Stimulated activated memory B cell treated with anti-CD40 and anti-IgM and Interleukin-4, amounts not matched to agents 10 μg/mL and 1 μg/mL and 100 μg/mL, for 72 hours (primary cell): ENCODE measurements around the gene STRN4.

Experiments
- ATAC-seq: fragments of 150-1000 bp; cut with Tn5 transposase; 2 replicates; pipeline ENCODE4 v1.10.0; 2021
- H3K27ac Mint-ChIP-seq: one replicate; pipeline ENCODE4 v1.8.0; 2022; ENCODE audit warnings: mild to moderate bottlenecking, mixed read lengths
- H3K27me3 Mint-ChIP-seq: one replicate; pipeline ENCODE4 v1.8.0; 2022; ENCODE audit warnings: mixed read lengths
- H3K36me3 Mint-ChIP-seq: one replicate; pipeline ENCODE4 v1.8.0; 2022; ENCODE audit warnings: mixed read lengths
- H3K4me1 Mint-ChIP-seq: one replicate; pipeline ENCODE4 v1.8.0; 2022; ENCODE audit warnings: mixed read lengths
- H3K4me3 Mint-ChIP-seq: one replicate; pipeline ENCODE4 v1.8.0; 2022; ENCODE audit warnings: mild to moderate bottlenecking, moderate library complexity, mixed read lengths
- H3K9me3 Mint-ChIP-seq: one replicate; pipeline ENCODE4 v1.8.0; 2022; ENCODE audit warnings: mixed read lengths

Gene STRN4

GRCh38 chr19:46746281-46747057, at the start of gene STRN4:
Gene STRN4 (minus strand): TSS chr19:46746450. CDS start chr19:46746430, 20 bp downstream.
- Mint-ChIP-seq H3K27me3 (no peaks in the 10 kb centered on the region), H3K4me1 (peaks cover 76% of the 10 kb centered on the region), H3K9me3 (no peaks in the 10 kb centered on the region), H3K27ac (peak within 1 kb of the TSS; percentile 83), H3K36me3 (peaks cover 18% of the 10 kb centered on the region), H3K4me3 (peak within 1 kb of the TSS; percentile 89)
- ATAC-seq: peak; percentile 80

GRCh38 chr19:46791944-46792343, 45.7 kb upstream of the STRN4 start:
- H3K4me3 Mint-ChIP-seq: no peak overlapping the region
- peaks cover 6% of the 10 kb centered on the region for H3K4me1 Mint-ChIP-seq
- H3K9me3 Mint-ChIP-seq: no peaks in the 10 kb centered on the region
- H3K36me3 Mint-ChIP-seq: no peaks in the 10 kb centered on the region
- H3K27me3 Mint-ChIP-seq: no peaks in the 10 kb centered on the region
- no peak for ATAC-seq
- no peak overlapping the region for H3K27ac Mint-ChIP-seq

- Mint-ChIP-seq H3K4me3 (peak overlapping the region; percentile 18), H3K4me1 (peaks cover 32% of the 10 kb centered on the region), H3K27ac (no peak overlapping the region), H3K36me3 (peaks cover 10% of the 10 kb centered on the region), H3K9me3 (no peaks in the 10 kb centered on the region), H3K27me3 (no peaks in the 10 kb centered on the region)
- no peak for ATAC-seq
Measured at GRCh38 chr19:46789371-46789770, 43.1 kb upstream of the STRN4 start.

GRCh38 chr19:46788968-46789338, 42.7 kb upstream of the STRN4 start:
- Mint-ChIP-seq H3K4me1 (peaks cover 36% of the 10 kb centered on the region), H3K27ac (no peak overlapping the region), H3K27me3 (no peaks in the 10 kb centered on the region), H3K36me3 (peaks cover 14% of the 10 kb centered on the region), H3K4me3 (peak overlapping the region; percentile 18), H3K9me3 (no peaks in the 10 kb centered on the region)
- no peak for ATAC-seq

- Mint-ChIP-seq H3K27me3 (no peaks in the 10 kb centered on the region), H3K36me3 (peaks cover 19% of the 10 kb centered on the region), H3K4me3 (peak within 1 kb of the TSS; percentile 97), H3K4me1 (peaks cover 41% of the 10 kb centered on the region), H3K27ac (peak within 1 kb of the TSS; percentile 97), H3K9me3 (no peaks in the 10 kb centered on the region)
- ATAC-seq: peak; percentile 92
Measured at GRCh38 chr19:46788262-46788967, 42.2 kb upstream of the STRN4 start, which contains the start of gene SLC1A5. Gene SLC1A5 (minus strand): TSS chr19:46788594. CDS start chr19:46787965, 629 bp downstream.

GRCh38 chr19:46787331-46788261, 41.3 kb upstream of the STRN4 start:
- peak; percentile 3 for ATAC-seq
- Mint-ChIP-seq H3K4me1 (peaks cover 49% of the 10 kb centered on the region), H3K27me3 (no peaks in the 10 kb centered on the region), H3K36me3 (peaks cover 28% of the 10 kb centered on the region), H3K4me3 (peak overlapping the region; percentile 97), H3K9me3 (no peaks in the 10 kb centered on the region), H3K27ac (peak overlapping the region; percentile 97)

GRCh38 chr19:46787040-46787330, 40.7 kb upstream of the STRN4 start:
- ATAC-seq: no peak
- Mint-ChIP-seq H3K27ac (peak overlapping the region; percentile 97), H3K9me3 (no peaks in the 10 kb centered on the region), H3K36me3 (peaks cover 33% of the 10 kb centered on the region), H3K4me3 (peak overlapping the region; percentile 97), H3K4me1 (peaks cover 53% of the 10 kb centered on the region), H3K27me3 (no peaks in the 10 kb centered on the region)

GRCh38 chr19:46786236-46787039, 40.2 kb upstream of the STRN4 start:
- H3K27ac Mint-ChIP-seq: peak overlapping the region; percentile 97
- H3K4me3 Mint-ChIP-seq: peak overlapping the region; percentile 97
- H3K4me1 Mint-ChIP-seq: peaks cover 53% of the 10 kb centered on the region
- H3K9me3 Mint-ChIP-seq: no peaks in the 10 kb centered on the region
- no peaks in the 10 kb centered on the region for H3K27me3 Mint-ChIP-seq
- H3K36me3 Mint-ChIP-seq: peaks cover 38% of the 10 kb centered on the region
- ATAC-seq: peak; percentile 70

GRCh38 chr19:46785980-46786235, 39.7 kb upstream of the STRN4 start:
- ATAC-seq: peak; percentile 4
- Mint-ChIP-seq H3K9me3 (no peaks in the 10 kb centered on the region), H3K4me3 (peak overlapping the region; percentile 97), H3K27ac (peak overlapping the region; percentile 97), H3K27me3 (no peaks in the 10 kb centered on the region), H3K4me1 (peaks cover 53% of the 10 kb centered on the region), H3K36me3 (peaks cover 40% of the 10 kb centered on the region)

- no peak for ATAC-seq
- H3K4me1 Mint-ChIP-seq: peaks cover 53% of the 10 kb centered on the region
- H3K27me3 Mint-ChIP-seq: no peaks in the 10 kb centered on the region
- H3K4me3 Mint-ChIP-seq: peak overlapping the region; percentile 97
- peaks cover 40% of the 10 kb centered on the region for H3K36me3 Mint-ChIP-seq
- H3K9me3 Mint-ChIP-seq: no peaks in the 10 kb centered on the region
- peak overlapping the region; percentile 97 for H3K27ac Mint-ChIP-seq
Measured at GRCh38 chr19:46785054-46785979, 39.1 kb upstream of the STRN4 start.

- Mint-ChIP-seq H3K27me3 (no peaks in the 10 kb centered on the region), H3K4me1 (peaks cover 53% of the 10 kb centered on the region), H3K36me3 (peaks cover 41% of the 10 kb centered on the region), H3K4me3 (peak overlapping the region; percentile 97), H3K9me3 (no peaks in the 10 kb centered on the region), H3K27ac (peak overlapping the region; percentile 97)
- ATAC-seq: peak; percentile 4
Measured at GRCh38 chr19:46784262-46785053, 38.2 kb upstream of the STRN4 start.

- no peak for ATAC-seq
- H3K4me1 Mint-ChIP-seq: peaks cover 56% of the 10 kb centered on the region
- no peaks in the 10 kb centered on the region for H3K27me3 Mint-ChIP-seq
- H3K36me3 Mint-ChIP-seq: peaks cover 49% of the 10 kb centered on the region
- H3K9me3 Mint-ChIP-seq: no peaks in the 10 kb centered on the region
- H3K4me3 Mint-ChIP-seq: peak overlapping the region; percentile 97
- H3K27ac Mint-ChIP-seq: peak overlapping the region; percentile 97
Measured at GRCh38 chr19:46783670-46784069, 37.4 kb upstream of the STRN4 start.

- Mint-ChIP-seq H3K4me3 (no peak overlapping the region), H3K27ac (peak overlapping the region; percentile 53), H3K36me3 (peaks cover 59% of the 10 kb centered on the region), H3K9me3 (no peaks in the 10 kb centered on the region), H3K27me3 (no peaks in the 10 kb centered on the region), H3K4me1 (peaks cover 58% of the 10 kb centered on the region)
- ATAC-seq: no peak
Measured at GRCh38 chr19:46782355-46783019, 36.2 kb upstream of the STRN4 start.
